H9 (cell line): ENCODE results near the gene ANXA4. TPM values are rescaled to one million over a fixed set of nuclear protein-coding genes. Genes with fewer than 3 reads are reported as not detected.

ENCODE experiments used
- DNase-seq: peaks from one replicate; pipeline ENCODE4 v3.0.0-alpha.2; 2017
- H2AFZ ChIP-seq: one replicate; pipeline ENCODE4 v1.6.1; 2013; ENCODE audit warnings: mild to moderate bottlenecking, low read length, control low read depth, moderate library complexity
- H2AK5ac ChIP-seq: 2 replicates; pipeline ENCODE4 v1.6.1; 2013; ENCODE audit warnings: low read length, control low read depth, mixed read lengths; ENCODE audit not compliant: insufficient read length
- H2BK120ac ChIP-seq: one replicate; pipeline ENCODE4 v1.6.1; 2013; ENCODE audit warnings: low read depth, mild to moderate bottlenecking, low read length, control low read depth, inconsistent platforms; ENCODE audit not compliant: poor library complexity, severe bottlenecking
- H2BK12ac ChIP-seq: 2 replicates; pipeline ENCODE4 v1.6.1; 2013; ENCODE audit warnings: low read length, control low read depth, mixed read lengths, low read depth; ENCODE audit not compliant: insufficient read length
- H2BK15ac ChIP-seq: 2 replicates; pipeline ENCODE4 v1.6.1; 2013; ENCODE audit warnings: low read depth, low read length, control low read depth
- H2BK20ac ChIP-seq: one replicate; pipeline ENCODE4 v1.6.1; 2013; ENCODE audit warnings: low read depth, mild to moderate bottlenecking, low read length, control low read depth, inconsistent platforms; ENCODE audit not compliant: poor library complexity, severe bottlenecking
- H2BK5ac ChIP-seq: 2 replicates; pipeline ENCODE4 v1.6.1; 2013; ENCODE audit warnings: low read length, control low read depth, mixed read lengths; ENCODE audit not compliant: insufficient read length
- H3K14ac ChIP-seq: 2 replicates; pipeline ENCODE4 v1.6.1; 2013; ENCODE audit warnings: low read length, control low read depth; ENCODE audit not compliant: insufficient read depth
- H3K18ac ChIP-seq: 2 replicates; pipeline ENCODE4 v1.6.1; 2013; ENCODE audit warnings: low read depth, mild to moderate bottlenecking, mixed read lengths, low read length, control low read depth; ENCODE audit not compliant: insufficient read length
- H3K23ac ChIP-seq: 2 replicates; pipeline ENCODE4 v1.6.1; 2013; ENCODE audit warnings: low read length, control low read depth, mixed read lengths, low read depth; ENCODE audit not compliant: insufficient read length
- H3K23me2 ChIP-seq: 2 replicates; pipeline ENCODE4 v1.6.1; 2013; ENCODE audit warnings: low read depth, mild to moderate bottlenecking, mixed read lengths, low read length, control low read depth; ENCODE audit not compliant: insufficient read length, poor library complexity, severe bottlenecking
- H3K27ac ChIP-seq: 2 replicates; pipeline ENCODE4 v1.5.1; 2013; ENCODE audit warnings: low read length, control low read depth, mixed read lengths, low read depth; ENCODE audit not compliant: insufficient read length
- H3K27me3 ChIP-seq: 2 replicates; pipeline ENCODE4 v1.6.1; 2013; ENCODE audit warnings: low read length, control low read depth, inconsistent platforms; ENCODE audit not compliant: insufficient read depth
- H3K4ac ChIP-seq: 2 replicates; pipeline ENCODE4 v1.6.1; 2013; ENCODE audit warnings: low read depth, mild to moderate bottlenecking, control low read depth, inconsistent platforms, low read length, moderate library complexity
- H3K4me1 ChIP-seq: 2 replicates; pipeline ENCODE4 v1.6.1; 2013; ENCODE audit warnings: low read length, control low read depth, inconsistent platforms; ENCODE audit not compliant: insufficient read depth
- H3K4me2 ChIP-seq: 2 replicates; pipeline ENCODE4 v1.6.1; 2013; ENCODE audit warnings: low read length, control low read depth, mixed read lengths; ENCODE audit not compliant: insufficient read length, insufficient read depth
- H3K56ac ChIP-seq: 2 replicates; pipeline ENCODE4 v1.6.1; 2013; ENCODE audit warnings: low read depth, mild to moderate bottlenecking, mixed read lengths, low read length, control low read depth; ENCODE audit not compliant: insufficient read length
- H3K79me1 ChIP-seq: 2 replicates; pipeline ENCODE4 v1.6.1; 2013; ENCODE audit warnings: low read depth, mild to moderate bottlenecking, moderate library complexity, low read length, control low read depth, inconsistent platforms; ENCODE audit not compliant: insufficient read depth, poor library complexity, severe bottlenecking
- H3K79me2 ChIP-seq: 2 replicates; pipeline ENCODE4 v1.6.1; 2013; ENCODE audit warnings: low read length, control low read depth, inconsistent platforms; ENCODE audit not compliant: insufficient read depth
- H3K9ac ChIP-seq: 2 replicates; pipeline ENCODE4 v1.6.1; 2013; ENCODE audit warnings: low read length, control low read depth, mixed read lengths; ENCODE audit not compliant: insufficient read length; ENCODE audit errors: extremely low read depth
- H3K9me3 ChIP-seq: one replicate; pipeline ENCODE4 v1.6.1; 2013; ENCODE audit warnings: low read depth, low read length, inconsistent platforms; ENCODE audit not compliant: control insufficient read depth
- H3T11ph ChIP-seq: one replicate; pipeline ENCODE4 v1.6.1; 2013; ENCODE audit warnings: mild to moderate bottlenecking, low read length, control low read depth, inconsistent platforms
- H4K20me1 ChIP-seq: one replicate; pipeline ENCODE4 v1.6.1; 2013; ENCODE audit not compliant: control insufficient read depth, insufficient read length, insufficient read depth
- H4K5ac ChIP-seq: 2 replicates; pipeline ENCODE4 v1.6.1; 2013; ENCODE audit warnings: low read depth, mild to moderate bottlenecking, mixed read lengths, low read length, control low read depth; ENCODE audit not compliant: insufficient read length
- H4K8ac ChIP-seq: replicated peaks from 2 replicates; pipeline ENCODE4 v1.6.1; 2013; ENCODE audit warnings: low read length, control low read depth, mixed read lengths, low read depth; ENCODE audit not compliant: insufficient read length
- H4K91ac ChIP-seq: 2 replicates; pipeline ENCODE4 v1.6.1; 2013; ENCODE audit warnings: low read depth, mild to moderate bottlenecking, moderate library complexity, mixed read lengths, low read length, control low read depth; ENCODE audit not compliant: insufficient read length
- H3K27ac Mint-ChIP-seq, 3 experiments: 2 replicates in 2 of 3; 3 replicates in 1 of 3; pipeline ENCODE4 v1.8.0; 2020 to 2021; ENCODE audit warnings: mixed read lengths in 3 of 3, mild to moderate bottlenecking in 1 of 3, moderate library complexity in 1 of 3
- H3K27me3 Mint-ChIP-seq: 2 replicates; pipeline ENCODE4 v1.8.0; 2021; ENCODE audit warnings: low read depth, mild to moderate bottlenecking, moderate library complexity, mixed read lengths
- H3K36me3 Mint-ChIP-seq, 3 experiments: 2 replicates in 2 of 3; 3 replicates in 1 of 3; pipeline ENCODE4 v1.8.0; 2020 to 2021; ENCODE audit warnings: low read depth in 3 of 3, mixed read lengths in 3 of 3; ENCODE audit not compliant: insufficient read depth in 1 of 3
- H3K4me1 Mint-ChIP-seq, 2 experiments: 2 replicates each; pipeline ENCODE4 v1.8.0; 2020; ENCODE audit warnings: mixed read lengths in 2 of 2
- H3K4me3 Mint-ChIP-seq, 2 experiments: 2 replicates in 1 of 2; 3 replicates in 1 of 2; pipeline ENCODE4 v1.8.0; 2020 to 2021; ENCODE audit warnings: mild to moderate bottlenecking in 2 of 2, mixed read lengths in 2 of 2, moderate library complexity in 1 of 2
- H3K9me3 Mint-ChIP-seq, 2 experiments: 2 replicates in 1 of 2; 3 replicates in 1 of 2; pipeline ENCODE4 v1.8.0; 2020; ENCODE audit warnings: mild to moderate bottlenecking in 2 of 2, mixed read lengths in 2 of 2, moderate library complexity in 1 of 2
- WGBS: extraction: QIAGEN DNeasy Blood & Tissue Kit; methylation state at CpG from one replicate; pipeline ENCODE4 v1.1.7; 2013; ENCODE audit warnings: missing lambda C conversion rate, low lambda C conversion rate, mixed read lengths; ENCODE audit not compliant: insufficient read length; ENCODE audit errors: extremely low coverage; 5-methylcytosine and 5-hydroxymethylcytosine counted together
- total RNA-seq: library from RNA; stranded (reverse); gene quantifications from 2 replicates; pipeline ENCODE4 v1.2.1, GENCODE V29; 2021
- TF ChIP-seq, protein P1 (sequence below): fragments of 200-600 bp; sonication (generic); conservative IDR thresholded peaks from 3 replicates; pipeline ENCODE4 v1.8.0; 2021; ENCODE audit warnings: antibody characterized with exemption, mild to moderate bottlenecking

Gene ANXA4
- total RNA-seq, 1 experiment from 2014 or later = 14.4 TPM

DNA sequence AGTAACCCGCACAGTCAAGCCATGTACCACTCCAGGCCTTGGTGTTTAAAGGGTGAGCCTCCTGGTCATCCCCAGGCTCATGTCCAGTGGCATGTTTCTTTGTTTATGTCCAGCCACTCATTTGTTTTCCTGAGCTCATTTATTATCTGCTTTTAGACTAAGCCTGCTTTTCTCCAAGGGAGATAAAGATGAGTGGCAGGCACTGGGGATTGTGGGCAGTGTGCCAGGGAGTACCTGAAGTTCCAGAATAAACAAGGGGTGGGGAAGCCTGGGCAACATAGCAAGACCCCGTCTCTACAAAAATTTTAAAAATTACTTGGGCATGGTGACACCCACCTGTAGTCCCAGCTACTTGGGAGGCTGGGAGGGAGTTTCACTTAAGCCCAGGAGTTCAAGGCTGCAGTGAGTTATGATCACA is 1.9 kb downstream of the ANXA4 start:
- Histone ChIP-seq H3K23me2 (peaks cover 14% of the 10 kb centered on the region), H3K27ac (no peak overlapping the region), H3K56ac (no peak overlapping the region), H2BK120ac (no peak overlapping the region), H2BK5ac (no peak overlapping the region), H2AFZ (no peak overlapping the region), H3K4me2 (no peak overlapping the region), H3K27me3 (peaks cover 1% of the 10 kb centered on the region; the same call in 1 of the 2 replicates), H3K23ac (no peak overlapping the region), H2AK5ac (no peak overlapping the region), H2BK15ac (no peak overlapping the region), H3K79me1 (no peaks in the 10 kb centered on the region), H4K5ac (no peak overlapping the region), H3K79me2 (no peaks in the 10 kb centered on the region), H4K20me1 (no peaks in the 10 kb centered on the region), H3K4ac (no peak overlapping the region), H2BK20ac (no peak overlapping the region), H3K9ac (no peak overlapping the region), H3T11ph (no peak overlapping the region), H3K9me3 (no peaks in the 10 kb centered on the region), H4K8ac (no peak overlapping the region), H2BK12ac (no peak overlapping the region), H4K91ac (no peak overlapping the region), H3K14ac (no peak overlapping the region), H3K18ac (no peak overlapping the region), H3K4me1 (no peaks in the 10 kb centered on the region)
- TF ChIP-seq, protein P1, sequence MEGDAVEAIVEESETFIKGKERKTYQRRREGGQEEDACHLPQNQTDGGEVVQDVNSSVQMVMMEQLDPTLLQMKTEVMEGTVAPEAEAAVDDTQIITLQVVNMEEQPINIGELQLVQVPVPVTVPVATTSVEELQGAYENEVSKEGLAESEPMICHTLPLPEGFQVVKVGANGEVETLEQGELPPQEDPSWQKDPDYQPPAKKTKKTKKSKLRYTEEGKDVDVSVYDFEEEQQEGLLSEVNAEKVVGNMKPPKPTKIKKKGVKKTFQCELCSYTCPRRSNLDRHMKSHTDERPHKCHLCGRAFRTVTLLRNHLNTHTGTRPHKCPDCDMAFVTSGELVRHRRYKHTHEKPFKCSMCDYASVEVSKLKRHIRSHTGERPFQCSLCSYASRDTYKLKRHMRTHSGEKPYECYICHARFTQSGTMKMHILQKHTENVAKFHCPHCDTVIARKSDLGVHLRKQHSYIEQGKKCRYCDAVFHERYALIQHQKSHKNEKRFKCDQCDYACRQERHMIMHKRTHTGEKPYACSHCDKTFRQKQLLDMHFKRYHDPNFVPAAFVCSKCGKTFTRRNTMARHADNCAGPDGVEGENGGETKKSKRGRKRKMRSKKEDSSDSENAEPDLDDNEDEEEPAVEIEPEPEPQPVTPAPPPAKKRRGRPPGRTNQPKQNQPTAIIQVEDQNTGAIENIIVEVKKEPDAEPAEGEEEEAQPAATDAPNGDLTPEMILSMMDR = no peak
- H3K27ac Mint-ChIP-seq = no peak overlapping the region
- DNase-seq = no peak
- H3K4me1 Mint-ChIP-seq = peaks cover 17 to 20% of the 10 kb centered on the region in 2 experiments
- no peaks in the 10 kb centered on the region; a peak in 1 of 7 replicates for H3K36me3 Mint-ChIP-seq
- H3K27me3 Mint-ChIP-seq = peaks cover 27% of the 10 kb centered on the region
- WGBS = no CpG with 5 or more reads among the region's 2 CpGs
- no peak overlapping the region for H3K4me3 Mint-ChIP-seq
- H3K9me3 Mint-ChIP-seq = no peaks in the 10 kb centered on the region; a peak in 1 of 5 replicates
